Stomach (tissue), 4 donors: Measurements from ENCODE around the gene CST7.
"Not testable (repeated sequence)": the region's sequence is repeated elsewhere in the genome, so short reads cannot be mapped to it uniquely, and the experiment has no call there.

Source experiments
- EP300 ChIP-seq: sonication (generic); formaldehyde crosslinking; IDR thresholded peaks from one replicate; pipeline ENCODE4 v1.6.1; 2017; ENCODE audit warnings: antibody characterized with exemption
- POLR2A ChIP-seq, 4 donors: fragments of 450-650 bp; IDR thresholded peaks; one replicate each; pipeline ENCODE4 v1.6.1; 2016; ENCODE audit warnings: antibody characterized with exemption in 4 of 4, control low read depth in 2 of 4, mild to moderate bottlenecking in 1 of 4, moderate library complexity in 1 of 4
- POLR2AphosphoS5 ChIP-seq, 3 donors: sonication (generic); formaldehyde crosslinking; IDR thresholded peaks; one replicate each; pipeline ENCODE4 v1.6.1; 2016; ENCODE audit warnings: antibody characterized with exemption in 3 of 3
- TF ChIP-seq, protein P1 (sequence below), 7 experiments: fragments of 450-650 bp in 4 of 7; fragments of 200-600 bp in 3 of 7; sonication (generic) in 3 of 7; IDR thresholded peaks; one replicate each; pipeline ENCODE4 v1.5.1; 2016 to 2019; ENCODE audit warnings: antibody characterized with exemption in 7 of 7, control low read depth in 2 of 7, mild to moderate bottlenecking in 1 of 7

DNA sequence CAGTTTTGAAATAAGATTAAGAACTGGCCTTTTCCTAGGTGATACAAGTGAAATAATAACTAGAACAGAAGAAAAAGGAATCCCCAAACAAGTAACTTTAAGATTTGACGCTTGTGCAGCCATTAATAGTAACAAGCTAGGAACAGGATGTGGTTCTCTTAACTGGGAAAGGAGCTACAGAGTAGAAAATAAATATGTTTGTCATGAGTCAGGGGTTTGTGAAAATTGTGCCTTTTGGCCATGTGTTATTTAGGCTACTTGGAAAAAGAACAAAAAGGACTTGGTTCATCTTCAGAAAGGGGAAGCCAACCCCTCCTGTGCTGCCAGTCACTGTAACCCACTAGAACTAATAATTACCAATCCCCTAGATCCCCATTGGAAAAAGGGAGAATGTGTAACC, 17.2 kb upstream of the CST7 start:
- TF ChIP-seq, protein P1, sequence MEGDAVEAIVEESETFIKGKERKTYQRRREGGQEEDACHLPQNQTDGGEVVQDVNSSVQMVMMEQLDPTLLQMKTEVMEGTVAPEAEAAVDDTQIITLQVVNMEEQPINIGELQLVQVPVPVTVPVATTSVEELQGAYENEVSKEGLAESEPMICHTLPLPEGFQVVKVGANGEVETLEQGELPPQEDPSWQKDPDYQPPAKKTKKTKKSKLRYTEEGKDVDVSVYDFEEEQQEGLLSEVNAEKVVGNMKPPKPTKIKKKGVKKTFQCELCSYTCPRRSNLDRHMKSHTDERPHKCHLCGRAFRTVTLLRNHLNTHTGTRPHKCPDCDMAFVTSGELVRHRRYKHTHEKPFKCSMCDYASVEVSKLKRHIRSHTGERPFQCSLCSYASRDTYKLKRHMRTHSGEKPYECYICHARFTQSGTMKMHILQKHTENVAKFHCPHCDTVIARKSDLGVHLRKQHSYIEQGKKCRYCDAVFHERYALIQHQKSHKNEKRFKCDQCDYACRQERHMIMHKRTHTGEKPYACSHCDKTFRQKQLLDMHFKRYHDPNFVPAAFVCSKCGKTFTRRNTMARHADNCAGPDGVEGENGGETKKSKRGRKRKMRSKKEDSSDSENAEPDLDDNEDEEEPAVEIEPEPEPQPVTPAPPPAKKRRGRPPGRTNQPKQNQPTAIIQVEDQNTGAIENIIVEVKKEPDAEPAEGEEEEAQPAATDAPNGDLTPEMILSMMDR (IDR thresholded peaks at IDR 0.05), result not testable (repeated sequence)
- not testable (repeated sequence) for TF ChIP-seq EP300; POLR2AphosphoS5 (IDR thresholded peaks at IDR 0.05); POLR2A (IDR thresholded peaks at IDR 0.05)
